Activated T-helper 1 cell treated with Interleukin-2 at 50 U/mL for 16 hours (primary cell): ENCODE data around the gene CUL2.
"Not testable (repeated sequence)": the region's sequence is repeated elsewhere in the genome, so short reads cannot be mapped to it uniquely, and the experiment has no call there.

Experiments
- DNase-seq: peaks from one replicate; pipeline ENCODE4 v3.0.0-alpha.2; 2020; ENCODE audit warnings: low read depth

Gene CUL2

GRCh38 chr10:35079763-35080162 is 10.4 kb downstream of the CUL2 start:
- no peak for DNase-seq

GRCh38 chr10:35079265-35079664 is 10.9 kb downstream of the CUL2 start:
- DNase-seq = no peak

GRCh38 chr10:35075228-35075627 is 14.9 kb downstream of the CUL2 start:
- no peak for DNase-seq

- no peak for DNase-seq
Measured at GRCh38 chr10:35074266-35074665, 15.9 kb downstream of the CUL2 start.

GRCh38 chr10:35070521-35070920 is 19.6 kb downstream of the CUL2 start:
- DNase-seq = no peak

GRCh38 chr10:35063837-35064454 is 26.2 kb downstream of the CUL2 start:
- DNase-seq = no peak

- no peak for DNase-seq
Measured at GRCh38 chr10:35059481-35059880, 30.7 kb downstream of the CUL2 start.

- DNase-seq = no peak
Measured at GRCh38 chr10:35058686-35059085, 31.5 kb downstream of the CUL2 start.

GRCh38 chr10:35058134-35058533 is 32.0 kb downstream of the CUL2 start:
- DNase-seq = no peak

GRCh38 chr10:35056686-35057085 is 33.5 kb downstream of the CUL2 start:
- DNase-seq = no peak

GRCh38 chr10:35056133-35056532 is 34.0 kb downstream of the CUL2 start:
- no peak for DNase-seq

GRCh38 chr10:35050568-35050967 is 39.6 kb downstream of the CUL2 start:
- DNase-seq = no peak

- no peak for DNase-seq
Measured at GRCh38 chr10:35046074-35046473, 44.1 kb downstream of the CUL2 start.

- DNase-seq = not testable (repeated sequence)
Measured at GRCh38 chr10:35045275-35045674, 44.9 kb downstream of the CUL2 start.

GRCh38 chr10:35043796-35044344 is 46.3 kb downstream of the CUL2 start:
- DNase-seq = no peak

GRCh38 chr10:35042783-35043182 is 47.4 kb downstream of the CUL2 start:
- no peak for DNase-seq

- DNase-seq = no peak
Measured at GRCh38 chr10:35041502-35041879, 48.6 kb downstream of the CUL2 start.

- DNase-seq = no peak
Measured at GRCh38 chr10:35040760-35041501, 49.2 kb downstream of the CUL2 start.

GRCh38 chr10:35037104-35037503 is 53.0 kb downstream of the CUL2 start:
- no peak for DNase-seq

GRCh38 chr10:35035606-35036005 is 54.5 kb downstream of the CUL2 start:
- DNase-seq = no peak

GRCh38 chr10:35027567-35027966 is 62.6 kb downstream of the CUL2 start:
- DNase-seq = no peak

GRCh38 chr10:35025916-35026315 is 64.2 kb downstream of the CUL2 start:
- DNase-seq = no peak

GRCh38 chr10:35020481-35020880 is 69.7 kb downstream of the CUL2 start:
- DNase-seq = no peak
